DOHH2 (cell line): Measurements from ENCODE around the gene NIT1.

ENCODE experiments used
- H3F3A ChIP-seq: fragments of 200-600 bp; sonication (generic), shearing (Covaris generic); 2 replicates; pipeline ENCODE4 v1.6.0; 2016; ENCODE audit warnings: antibody characterized with exemption, mild to moderate bottlenecking; ENCODE audit not compliant: control insufficient read depth, insufficient read depth
- H3K27ac ChIP-seq: fragments of 200-600 bp; sonication (generic); 2 replicates; pipeline ENCODE4 v1.5.1; 2014; ENCODE audit warnings: low read depth, mild to moderate bottlenecking, low read length, moderate library complexity
- H3K27me3 ChIP-seq: fragments of 200-600 bp; sonication (generic); 2 replicates; pipeline ENCODE4 v1.6.1; 2014; ENCODE audit warnings: mild to moderate bottlenecking, low read length, mixed read lengths; ENCODE audit not compliant: control insufficient read depth
- H3K36me3 ChIP-seq: fragments of 200-600 bp; sonication (generic); 2 replicates; pipeline ENCODE4 v1.6.1; 2014; ENCODE audit warnings: mild to moderate bottlenecking, low read length, moderate library complexity, mixed read lengths; ENCODE audit not compliant: control insufficient read depth
- H3K4me1 ChIP-seq: fragments of 200-600 bp; sonication (generic); 2 replicates; pipeline ENCODE4 v1.6.1; 2014; ENCODE audit warnings: mild to moderate bottlenecking, low read length, mixed read lengths; ENCODE audit not compliant: control insufficient read depth
- H3K4me2 ChIP-seq: fragments of 200-600 bp; sonication (generic); 2 replicates; pipeline ENCODE4 v1.6.0; 2014; ENCODE audit warnings: mild to moderate bottlenecking, low read length, moderate library complexity
- H3K4me3 ChIP-seq: fragments of 200-600 bp; sonication (generic); 2 replicates; pipeline ENCODE4 v1.5.1; 2014; ENCODE audit warnings: mild to moderate bottlenecking, low read length, mixed read lengths
- H3K79me2 ChIP-seq: fragments of 200-600 bp; sonication (generic); 2 replicates; pipeline ENCODE4 v1.6.1; 2014; ENCODE audit warnings: mild to moderate bottlenecking, low read length, mixed read lengths; ENCODE audit not compliant: control insufficient read depth
- H3K9me2 ChIP-seq: fragments of 200-600 bp; sonication (generic); replicated peaks from 2 replicates; pipeline ENCODE4 v1.6.1; 2014; ENCODE audit warnings: mild to moderate bottlenecking, low read length, mixed read lengths; ENCODE audit not compliant: control insufficient read depth
- H3K9me3 ChIP-seq: fragments of 200-600 bp; sonication (generic); 2 replicates; pipeline ENCODE4 v1.6.1; 2014; ENCODE audit warnings: antibody characterized with exemption, low read length, mixed read lengths; ENCODE audit not compliant: control insufficient read depth, insufficient read depth
- H4K20me1 ChIP-seq: fragments of 200-600 bp; sonication (generic); 2 replicates; pipeline ENCODE4 v1.6.0; 2014; ENCODE audit warnings: low read depth, mild to moderate bottlenecking, antibody characterized with exemption, low read length, moderate library complexity; ENCODE audit not compliant: control insufficient read depth, insufficient read depth
- CTCF ChIP-seq: fragments of 200-600 bp; sonication (generic); IDR thresholded peaks from one replicate; pipeline ENCODE4 v1.5.1; 2014; ENCODE audit warnings: antibody characterized with exemption, mild to moderate bottlenecking, low read depth, low read length; ENCODE audit not compliant: poor library complexity, severe bottlenecking
- EZH2phosphoT487 ChIP-seq: fragments of 200-600 bp; sonication (generic); IDR thresholded peaks from 2 replicates; pipeline ENCODE4 v1.6.1; 2017; ENCODE audit warnings: borderline replicate concordance, mild to moderate bottlenecking, antibody characterized with exemption, low read length, moderate library complexity, mixed read lengths

Gene NIT1

GRCh38 chr1:161091093-161091492 lies 26.8 kb upstream of the NIT1 start:
- Histone ChIP-seq H3K36me3 (no peaks in the 10 kb centered on the region), H3K9me3 (no peaks in the 10 kb centered on the region), H3F3A (no peaks in the 10 kb centered on the region), H3K27ac (no peak overlapping the region), H3K27me3 (no peaks in the 10 kb centered on the region), H3K4me2 (no peak overlapping the region), H3K79me2 (no peaks in the 10 kb centered on the region), H3K4me1 (no peaks in the 10 kb centered on the region), H3K9me2 (no peaks in the 10 kb centered on the region), H4K20me1 (no peaks in the 10 kb centered on the region), H3K4me3 (no peak overlapping the region)
- no peak for TF ChIP-seq CTCF
- no peak for TF ChIP-seq EZH2phosphoT487

GRCh38 chr1:161091796-161092507 lies 26.0 kb upstream of the NIT1 start:
- no peaks in the 10 kb centered on the region for H3K79me2 ChIP-seq
- no peaks in the 10 kb centered on the region for H3K36me3 ChIP-seq
- H3K4me2 ChIP-seq, result no peak overlapping the region

GRCh38 chr1:161092621-161093028 lies 25.3 kb upstream of the NIT1 start:
- TF ChIP-seq CTCF (no peak), EZH2phosphoT487 (no peak)
- peaks cover 7% of the 10 kb centered on the region for H3K4me1 ChIP-seq

More at GRCh38 chr1:161091796-161092507, 26.0 kb upstream of the NIT1 start:
- H3K9me2 ChIP-seq, result no peaks in the 10 kb centered on the region
- no peaks in the 10 kb centered on the region for H3K27me3 ChIP-seq
- peaks cover under 1% of the 10 kb centered on the region for H3K4me1 ChIP-seq
- no peak for TF ChIP-seq CTCF
- no peaks in the 10 kb centered on the region for H4K20me1 ChIP-seq
- H3K9me3 ChIP-seq, result no peaks in the 10 kb centered on the region
- no peak overlapping the region for H3K27ac ChIP-seq
- no peaks in the 10 kb centered on the region for H3F3A ChIP-seq
- no peak overlapping the region for H3K4me3 ChIP-seq

More at GRCh38 chr1:161092621-161093028, 25.3 kb upstream of the NIT1 start:
- Histone ChIP-seq H3K79me2 (no peaks in the 10 kb centered on the region), H3K4me2 (no peak overlapping the region), H3K9me2 (no peaks in the 10 kb centered on the region), H4K20me1 (no peaks in the 10 kb centered on the region), H3K4me3 (no peak overlapping the region), H3K27ac (no peak overlapping the region), H3K27me3 (no peaks in the 10 kb centered on the region), H3F3A (no peaks in the 10 kb centered on the region), H3K36me3 (no peaks in the 10 kb centered on the region), H3K9me3 (no peaks in the 10 kb centered on the region)
